ENCODE data around the gene LRRC51.

GRCh38 chr11:72112143-72112977 lies 31.7 kb downstream of the LRRC51 start, which contains the start of gene ANAPC15:
- TF ChIP-seq CTCF (IDR thresholded peaks at IDR 0.05): peak in 1 of 3 experiments; percentile 1
- peak; percentile 90 for TF ChIP-seq POLR2A (IDR thresholded peaks at IDR 0.05)

All from testis (tissue), 2 donors.